IPS-18c (cell line): ENCODE data around the gene DNASE2B.

Experiments
- H3K4me3 ChIP-seq: 2 replicates; pipeline ENCODE4 v1.7.0; 2013; ENCODE audit warnings: low read depth, mild to moderate bottlenecking, low read length, moderate library complexity; ENCODE audit not compliant: insufficient read depth
- H3K9me3 ChIP-seq: one replicate; pipeline ENCODE4 v1.6.1; 2013; ENCODE audit warnings: mild to moderate bottlenecking, low read length, moderate library complexity; ENCODE audit not compliant: control insufficient read depth, insufficient read depth

DNASE2B gene

GRCh38 chr1:84398175-84399155 is at the start of gene DNASE2B:
TSS of gene DNASE2B (plus strand) at chr1:84398484. CDS start at chr1:84398565, 81 bp downstream.
- H3K4me3 ChIP-seq, result no peak within 1 kb of the TSS
- no peaks in the 10 kb centered on the region for H3K9me3 ChIP-seq

- no peak overlapping the region for H3K4me3 ChIP-seq
- H3K9me3 ChIP-seq, result no peaks in the 10 kb centered on the region
Observed at GRCh38 chr1:84348759-84349158, 49.5 kb upstream of the DNASE2B start.

- Histone ChIP-seq H3K4me3 (no peak overlapping the region), H3K9me3 (no peaks in the 10 kb centered on the region)
Observed at GRCh38 chr1:84350104-84350503, 48.2 kb upstream of the DNASE2B start.

GRCh38 chr1:84350550-84350949 is 47.7 kb upstream of the DNASE2B start:
- no peaks in the 10 kb centered on the region for H3K9me3 ChIP-seq
- H3K4me3 ChIP-seq, result no peak overlapping the region

- peaks cover 2% of the 10 kb centered on the region for H3K9me3 ChIP-seq
- H3K4me3 ChIP-seq, result no peak overlapping the region
Observed at GRCh38 chr1:84352298-84353106, 45.8 kb upstream of the DNASE2B start.

- Histone ChIP-seq H3K9me3 (peaks cover 2% of the 10 kb centered on the region), H3K4me3 (no peak overlapping the region)
Observed at GRCh38 chr1:84353695-84354094, 44.6 kb upstream of the DNASE2B start.

GRCh38 chr1:84355556-84355955 is 42.7 kb upstream of the DNASE2B start:
- H3K4me3 ChIP-seq, result no peak overlapping the region

GRCh38 chr1:84356881-84357280 is 41.4 kb upstream of the DNASE2B start:
- H3K9me3 ChIP-seq, result peaks cover 2% of the 10 kb centered on the region
- no peak overlapping the region for H3K4me3 ChIP-seq

More at GRCh38 chr1:84355556-84355955, 42.7 kb upstream of the DNASE2B start:
- H3K9me3 ChIP-seq, result peaks cover 2% of the 10 kb centered on the region

GRCh38 chr1:84358695-84359094 is 39.6 kb upstream of the DNASE2B start:
- Histone ChIP-seq H3K4me3 (no peak overlapping the region), H3K9me3 (peaks cover 2% of the 10 kb centered on the region)

GRCh38 chr1:84360316-84360715 is 38.0 kb upstream of the DNASE2B start:
- H3K4me3 ChIP-seq, result no peak overlapping the region
- peaks cover 2% of the 10 kb centered on the region for H3K9me3 ChIP-seq

GRCh38 chr1:84361796-84362195 is 36.5 kb upstream of the DNASE2B start:
- no peaks in the 10 kb centered on the region for H3K9me3 ChIP-seq
- H3K4me3 ChIP-seq, result no peak overlapping the region

GRCh38 chr1:84363019-84363418 is 35.3 kb upstream of the DNASE2B start:
- Histone ChIP-seq H3K9me3 (no peaks in the 10 kb centered on the region), H3K4me3 (no peak overlapping the region)

GRCh38 chr1:84363622-84364021 is 34.7 kb upstream of the DNASE2B start:
- Histone ChIP-seq H3K4me3 (no peak overlapping the region), H3K9me3 (no peaks in the 10 kb centered on the region)

GRCh38 chr1:84365225-84366221 is 32.8 kb upstream of the DNASE2B start:
- Histone ChIP-seq H3K9me3 (no peaks in the 10 kb centered on the region), H3K4me3 (no peak overlapping the region)

- no peak overlapping the region for H3K4me3 ChIP-seq
- no peaks in the 10 kb centered on the region for H3K9me3 ChIP-seq
Observed at GRCh38 chr1:84366786-84367185, 31.5 kb upstream of the DNASE2B start.

GRCh38 chr1:84367219-84367618 is 31.1 kb upstream of the DNASE2B start:
- no peak overlapping the region for H3K4me3 ChIP-seq
- H3K9me3 ChIP-seq, result no peaks in the 10 kb centered on the region

GRCh38 chr1:84368441-84368840 is 29.8 kb upstream of the DNASE2B start:
- H3K9me3 ChIP-seq, result no peaks in the 10 kb centered on the region
- no peak overlapping the region for H3K4me3 ChIP-seq
